ENCODE measurements around the gene FCHO2.

DNA sequence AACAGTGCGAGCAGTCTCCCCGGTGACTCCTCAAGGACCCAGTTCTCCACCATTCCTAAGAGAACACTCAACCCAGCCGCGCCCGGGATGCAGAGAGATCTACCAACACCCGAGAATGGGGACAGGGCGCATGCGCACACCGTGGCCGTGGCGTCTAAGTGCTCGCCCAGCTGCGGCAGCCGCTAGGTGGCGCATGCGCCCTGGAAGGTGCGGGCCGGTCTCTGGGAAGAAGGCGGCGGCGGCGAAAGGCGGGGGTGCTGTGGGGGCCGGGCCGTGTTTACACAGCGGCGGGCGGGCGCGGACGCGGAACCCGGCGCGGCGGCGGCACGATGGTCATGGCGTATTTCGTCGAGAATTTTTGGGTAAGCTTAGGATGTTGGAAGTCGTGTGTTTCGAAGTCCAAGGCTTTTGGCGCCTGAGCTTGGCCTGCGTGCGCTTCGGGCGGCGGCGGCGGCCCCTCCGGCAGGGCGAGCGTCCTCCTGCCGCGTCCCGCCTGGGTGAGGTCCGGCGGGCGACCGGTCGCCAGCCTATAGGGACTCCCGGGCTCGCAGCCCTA lies at the start of gene FCHO2:
- TF ChIP-seq, protein P1, sequence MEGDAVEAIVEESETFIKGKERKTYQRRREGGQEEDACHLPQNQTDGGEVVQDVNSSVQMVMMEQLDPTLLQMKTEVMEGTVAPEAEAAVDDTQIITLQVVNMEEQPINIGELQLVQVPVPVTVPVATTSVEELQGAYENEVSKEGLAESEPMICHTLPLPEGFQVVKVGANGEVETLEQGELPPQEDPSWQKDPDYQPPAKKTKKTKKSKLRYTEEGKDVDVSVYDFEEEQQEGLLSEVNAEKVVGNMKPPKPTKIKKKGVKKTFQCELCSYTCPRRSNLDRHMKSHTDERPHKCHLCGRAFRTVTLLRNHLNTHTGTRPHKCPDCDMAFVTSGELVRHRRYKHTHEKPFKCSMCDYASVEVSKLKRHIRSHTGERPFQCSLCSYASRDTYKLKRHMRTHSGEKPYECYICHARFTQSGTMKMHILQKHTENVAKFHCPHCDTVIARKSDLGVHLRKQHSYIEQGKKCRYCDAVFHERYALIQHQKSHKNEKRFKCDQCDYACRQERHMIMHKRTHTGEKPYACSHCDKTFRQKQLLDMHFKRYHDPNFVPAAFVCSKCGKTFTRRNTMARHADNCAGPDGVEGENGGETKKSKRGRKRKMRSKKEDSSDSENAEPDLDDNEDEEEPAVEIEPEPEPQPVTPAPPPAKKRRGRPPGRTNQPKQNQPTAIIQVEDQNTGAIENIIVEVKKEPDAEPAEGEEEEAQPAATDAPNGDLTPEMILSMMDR (IDR thresholded peaks at IDR 0.05), result peak; percentile 97
- peak; percentile 54; the same call in 1 of the 2 replicates for TF ChIP-seq SIN3A (IDR thresholded peaks at IDR 0.05; ENCODE audit: borderline replicate concordance, insufficient read depth, low read depth, low read length)

Measured in Panc1 (cell line).